HCT116 (cell line): ENCODE data around the gene ARMC3.
"Not testable (repeated sequence)": the region's sequence is repeated elsewhere in the genome, so short reads cannot be mapped to it uniquely, and the experiment has no call there.

Source experiments
- ATF3 ChIP-seq: IDR thresholded peaks from 2 replicates; pipeline ENCODE4 v1.6.1; 2012
- CEBPB ChIP-seq: IDR thresholded peaks from 2 replicates; pipeline ENCODE4 v1.6.1; 2012; ENCODE audit warnings: low read depth
- CTCF ChIP-seq, 3 experiments: fragments of 200-600 bp in 1 of 3; sonication (generic) in 1 of 3; IDR thresholded peaks in 2 of 3; conservative IDR thresholded peaks in 1 of 3; 2 replicates each; pipeline ENCODE4 v1.5.1; 2012 to 2017; ENCODE audit warnings: low read depth in 2 of 3, low read length in 2 of 3, antibody characterized with exemption in 1 of 3, borderline replicate concordance in 1 of 3, control low read depth in 1 of 3, mild to moderate bottlenecking in 1 of 3, mixed read lengths in 1 of 3, mixed run types in 1 of 3, moderate library complexity in 1 of 3; ENCODE audit not compliant: insufficient read depth in 1 of 3
- EZH2phosphoT487 ChIP-seq: fragments of 200-600 bp; IDR thresholded peaks from 2 replicates; pipeline ENCODE4 v1.6.1; 2018; ENCODE audit warnings: antibody characterized with exemption, borderline replicate concordance
- JUND ChIP-seq: IDR thresholded peaks from 2 replicates; pipeline ENCODE4 v1.6.1; 2012
- RAD21 ChIP-seq: IDR thresholded peaks from 2 replicates; pipeline ENCODE4 v1.6.1; 2012; ENCODE audit warnings: low read depth, mild to moderate bottlenecking
- ZNF274 ChIP-seq: fragments of 200-500 bp; sonication (Bioruptor generic); IDR thresholded peaks from 2 replicates; pipeline ENCODE4 v1.6.1; 2014; ENCODE audit warnings: mild to moderate bottlenecking, low read depth, low read length, inconsistent platforms

GRCh38 chr10:23070092-23070912 is 142.4 kb downstream of the ARMC3 start:
- TF ChIP-seq ZNF274; EZH2phosphoT487; ATF3; CTCF (IDR thresholded peaks at IDR 0.05 in 2 of 3, conservative IDR thresholded peaks at IDR 0.05 in 1 of 3; ENCODE audit: borderline replicate concordance in 1 of 3, insufficient read depth in 1 of 3, low read depth in 2 of 3, low read length in 2 of 3); CEBPB; RAD21; JUND: not testable (repeated sequence)
